GM19238 (cell line): ENCODE measurements around the gene FAM186B.

Experiments used
- DNase-seq: peaks from one replicate; pipeline ENCODE4 v3.0.0; 2011; ENCODE audit warnings: low spot score; ENCODE audit not compliant: insufficient read length

Gene FAM186B

GRCh38 chr12:49609059-49609874 is 3.8 kb upstream of the FAM186B start:
- no peak for DNase-seq

GRCh38 chr12:49604856-49605255 is 583 bp downstream of the FAM186B start:
- DNase-seq = no peak

GRCh38 chr12:49603721-49604120 is 1.7 kb downstream of the FAM186B start:
- no peak for DNase-seq

- DNase-seq = no peak
Measured at GRCh38 chr12:49599961-49600360, 5.5 kb downstream of the FAM186B start.

GRCh38 chr12:49598527-49598926 is 6.9 kb downstream of the FAM186B start:
- no peak for DNase-seq

GRCh38 chr12:49588721-49589516 is 16.5 kb downstream of the FAM186B start:
- no peak for DNase-seq

- DNase-seq = no peak
Measured at GRCh38 chr12:49588281-49588680, 17.2 kb downstream of the FAM186B start.

GRCh38 chr12:49587174-49587908 is 18.1 kb downstream of the FAM186B start:
- DNase-seq = no peak

GRCh38 chr12:49585477-49586459 is 19.7 kb downstream of the FAM186B start:
- no peak for DNase-seq

- no peak for DNase-seq
Measured at GRCh38 chr12:49584591-49584990, 20.8 kb downstream of the FAM186B start.

GRCh38 chr12:49583366-49584094 is 21.9 kb downstream of the FAM186B start:
- no peak for DNase-seq

- no peak for DNase-seq
Measured at GRCh38 chr12:49582850-49583249, 22.6 kb downstream of the FAM186B start.

GRCh38 chr12:49582201-49582600 is 23.2 kb downstream of the FAM186B start:
- no peak for DNase-seq

GRCh38 chr12:49580572-49581535 is 24.6 kb downstream of the FAM186B start:
- peak; percentile 62 for DNase-seq

- no peak for DNase-seq
Measured at GRCh38 chr12:49578471-49579112, 26.8 kb downstream of the FAM186B start.

- DNase-seq = no peak
Measured at GRCh38 chr12:49577589-49578315, 27.7 kb downstream of the FAM186B start.

- no peak for DNase-seq
Measured at GRCh38 chr12:49568442-49569162, 36.8 kb downstream of the FAM186B start.
